ENCODE results near the gene ACP1.

DNA sequence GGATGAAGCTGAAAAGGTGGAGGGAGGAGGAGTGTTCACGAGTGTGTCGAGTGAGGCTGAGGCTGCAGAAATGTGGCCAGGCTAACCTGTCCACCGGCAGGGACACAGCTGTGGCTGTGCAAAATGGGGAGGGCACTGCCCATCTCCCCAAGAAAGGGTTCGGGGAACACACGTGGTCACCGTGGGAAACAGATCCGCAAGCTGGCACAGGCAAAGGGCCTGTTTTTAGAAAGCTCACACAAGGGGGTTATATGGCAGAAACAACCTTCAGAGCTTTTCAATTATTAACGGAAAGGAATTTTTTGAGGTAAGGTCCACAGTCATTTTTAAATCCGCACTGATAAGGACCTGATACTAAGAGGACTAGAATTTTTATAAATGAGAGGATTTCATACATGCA lies 36.6 kb upstream of the ACP1 start:
- no peak for TF ChIP-seq EZH2phosphoT487 (conservative IDR thresholded peaks at IDR 0.05; ENCODE audit: low read length)
- TF ChIP-seq, protein P1, sequence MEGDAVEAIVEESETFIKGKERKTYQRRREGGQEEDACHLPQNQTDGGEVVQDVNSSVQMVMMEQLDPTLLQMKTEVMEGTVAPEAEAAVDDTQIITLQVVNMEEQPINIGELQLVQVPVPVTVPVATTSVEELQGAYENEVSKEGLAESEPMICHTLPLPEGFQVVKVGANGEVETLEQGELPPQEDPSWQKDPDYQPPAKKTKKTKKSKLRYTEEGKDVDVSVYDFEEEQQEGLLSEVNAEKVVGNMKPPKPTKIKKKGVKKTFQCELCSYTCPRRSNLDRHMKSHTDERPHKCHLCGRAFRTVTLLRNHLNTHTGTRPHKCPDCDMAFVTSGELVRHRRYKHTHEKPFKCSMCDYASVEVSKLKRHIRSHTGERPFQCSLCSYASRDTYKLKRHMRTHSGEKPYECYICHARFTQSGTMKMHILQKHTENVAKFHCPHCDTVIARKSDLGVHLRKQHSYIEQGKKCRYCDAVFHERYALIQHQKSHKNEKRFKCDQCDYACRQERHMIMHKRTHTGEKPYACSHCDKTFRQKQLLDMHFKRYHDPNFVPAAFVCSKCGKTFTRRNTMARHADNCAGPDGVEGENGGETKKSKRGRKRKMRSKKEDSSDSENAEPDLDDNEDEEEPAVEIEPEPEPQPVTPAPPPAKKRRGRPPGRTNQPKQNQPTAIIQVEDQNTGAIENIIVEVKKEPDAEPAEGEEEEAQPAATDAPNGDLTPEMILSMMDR (IDR thresholded peaks at IDR 0.05; ENCODE audit: insufficient read depth, low read length, poor library complexity, severe bottlenecking): no peak
